Stomach (tissue), 9 donors: Measurements from ENCODE around the gene SANBR. TPM values are rescaled to one million over a fixed set of nuclear protein-coding genes. Genes with fewer than 3 reads are reported as not detected.
"Not testable (repeated sequence)": the region's sequence is repeated elsewhere in the genome, so short reads cannot be mapped to it uniquely, and the experiment has no call there.

Experiments
- DNase-seq, 2 donors: peaks; one replicate each; pipeline versions ENCODE4 v3.0.0 to v3.0.0-alpha.2; 2013 to 2019
- H3K27ac ChIP-seq, 5 donors: fragments of 200-600 bp in 4 of 5; sonication (generic) in 4 of 5; one replicate each; pipeline ENCODE4 v1.5.1; 2013 to 2019; ENCODE audit warnings: mild to moderate bottlenecking in 1 of 5, moderate library complexity in 1 of 5
- H3K27me3 ChIP-seq, 3 donors: fragments of 200-600 bp; sonication (generic); one replicate each; pipeline ENCODE4 v1.5.1; 2017 to 2019; ENCODE audit warnings: mixed run types in 1 of 3
- H3K36me3 ChIP-seq, 4 donors: fragments of 200-600 bp; sonication (generic); 1 replicate in 3 of 4; 2 replicates in 1 of 4; pipeline ENCODE4 v1.5.1; 2016 to 2019
- H3K4me1 ChIP-seq, 4 donors: fragments of 200-600 bp; sonication (generic); one replicate each; pipeline ENCODE4 v1.5.1; 2016 to 2019
- H3K4me3 ChIP-seq, 4 donors: fragments of 200-600 bp; sonication (generic) in 3 of 4; one replicate each; pipeline ENCODE4 v1.5.1; 2016 to 2019; ENCODE audit warnings: mild to moderate bottlenecking in 1 of 4
- H3K9me3 ChIP-seq, 4 donors: fragments of 200-600 bp; sonication (generic); one replicate each; pipeline ENCODE4 v1.5.1; 2016 to 2019
- CTCF ChIP-seq, 7 experiments: fragments of 450-650 bp in 4 of 7; fragments of 200-600 bp in 3 of 7; sonication (generic) in 3 of 7; IDR thresholded peaks; one replicate each; pipeline ENCODE4 v1.5.1; 2016 to 2019; ENCODE audit warnings: antibody characterized with exemption in 7 of 7, control low read depth in 2 of 7, mild to moderate bottlenecking in 1 of 7
- EP300 ChIP-seq: sonication (generic); formaldehyde crosslinking; IDR thresholded peaks from one replicate; pipeline ENCODE4 v1.6.1; 2017; ENCODE audit warnings: antibody characterized with exemption
- POLR2A ChIP-seq, 4 donors: fragments of 450-650 bp; IDR thresholded peaks; one replicate each; pipeline ENCODE4 v1.6.1; 2016; ENCODE audit warnings: antibody characterized with exemption in 4 of 4, control low read depth in 2 of 4, mild to moderate bottlenecking in 1 of 4, moderate library complexity in 1 of 4
- POLR2AphosphoS5 ChIP-seq, 3 donors: sonication (generic); formaldehyde crosslinking; IDR thresholded peaks; one replicate each; pipeline ENCODE4 v1.6.1; 2016; ENCODE audit warnings: antibody characterized with exemption in 3 of 3
- WGBS, 5 donors: extraction: QIAGEN DNeasy Blood & Tissue Kit in 3 of 5; methylation state at CpG; one replicate each; pipeline versions ENCODE4 v1.1.5 to v1.1.7; 2013 to 2018; 5-methylcytosine and 5-hydroxymethylcytosine counted together
- intact Hi-C: fragments of 100-400 bp; cut with DNase I; formaldehyde crosslinking; loops from one replicate; pipeline ENCODE4 v1.15.1; 2023; ENCODE audit warnings: low total_unique reads
- polyA plus RNA-seq, 3 donors: library from polyadenylated mRNA; stranded (reverse); fragments of 200-250 nt; gene quantifications; one replicate each; pipeline ENCODE4 v1.2.3, GENCODE V29; 2013
- total RNA-seq, 5 donors: library from RNA; depleted of rRNA; stranded (reverse); fragments of >200 nt; gene quantifications; one replicate each; pipeline versions ENCODE4 v1.1.0 to v1.2.3, GENCODE V29; 2014 to 2016
- donor health status: healthy with polysubstance abuse.
- donor health status: Bipolar disorder and iron deficiency.
- donor health status: healthy.

SANBR gene
- total and polyA plus RNA-seq, 8 donors: 1.2 to 48.7 (median 6.3) TPM

- whole genome bisulfite sequencing, 5 donors: 78 to 99% (median 95%) methylated on average over 4 of the region's 4 CpGs
- intact Hi-C loops: no loop called here
Measured at GRCh38 chr2:61023670-61024069, 42.0 kb upstream of the SANBR start.

GRCh38 chr2:61029533-61029932 lies 36.1 kb upstream of the SANBR start:
- TF ChIP-seq EP300: no peak
- TF ChIP-seq CTCF (IDR thresholded peaks at IDR 0.05): no peak
- no peak for TF ChIP-seq POLR2AphosphoS5 (IDR thresholded peaks at IDR 0.05)
- Histone ChIP-seq H3K4me1 (peaks cover 0 to 17% (median 6%) of the 10 kb centered on the region in 4 donors), H3K36me3 (peaks cover 31 to 48% (median 44%) of the 10 kb centered on the region in 4 donors), H3K27me3 (no peaks in the 10 kb centered on the region), H3K4me3 (no peak overlapping the region), H3K9me3 (no peaks in the 10 kb centered on the region), H3K27ac (no peak overlapping the region)
- intact Hi-C loops: no loop called here
- no peak for DNase-seq
- 91 to 98% (median 98%) methylated on average over 3 of the region's 3 CpGs for WGBS, 5 donors

More at GRCh38 chr2:61023670-61024069, 42.0 kb upstream of the SANBR start:
- no peaks in the 10 kb centered on the region for H3K9me3 ChIP-seq
- H3K4me3 ChIP-seq: no peak overlapping the region
- peaks cover 2 to 42% (median 31%) of the 10 kb centered on the region in 4 donors for H3K36me3 ChIP-seq
- no peaks in the 10 kb centered on the region for H3K27me3 ChIP-seq
- DNase-seq: no peak
- peaks cover 4 to 56% (median 30%) of the 10 kb centered on the region in 4 donors for H3K4me1 ChIP-seq
- no peak for TF ChIP-seq CTCF (IDR thresholded peaks at IDR 0.05)
- TF ChIP-seq EP300: no peak
- TF ChIP-seq POLR2AphosphoS5 (IDR thresholded peaks at IDR 0.05): no peak
- no peak for TF ChIP-seq POLR2A (IDR thresholded peaks at IDR 0.05)
- H3K27ac ChIP-seq: no peak overlapping the region

GRCh38 chr2:61034592-61034991 lies 31.1 kb upstream of the SANBR start:
- H3K4me1 ChIP-seq, H3K4me3 ChIP-seq, H3K27ac ChIP-seq, DNase-seq, H3K27me3 ChIP-seq, H3K9me3 ChIP-seq, intact Hi-C loops: not testable (repeated sequence)
- 89 to 97% (median 91%) methylated on average over 9 of the region's 9 CpGs for WGBS, 5 donors
- peaks cover 42 to 51% (median 49%) of the 10 kb centered on the region in 4 donors for H3K36me3 ChIP-seq

GRCh38 chr2:61036643-61037042 lies 29.0 kb upstream of the SANBR start:
- intact Hi-C loops, H3K9me3 ChIP-seq, H3K27me3 ChIP-seq, H3K4me1 ChIP-seq, H3K27ac ChIP-seq, H3K4me3 ChIP-seq, DNase-seq: not testable (repeated sequence)
- 96 to 100% (median 98%) methylated on average over 2 of the region's 2 CpGs for WGBS, 5 donors
- peaks cover 35 to 43% (median 41%) of the 10 kb centered on the region in 4 donors for H3K36me3 ChIP-seq

- no peak overlapping the region for H3K27ac ChIP-seq
- 65 to 75% (median 73%) methylated on average over 3 of the region's 3 CpGs for WGBS, 5 donors
- H3K27me3 ChIP-seq: no peaks in the 10 kb centered on the region
- DNase-seq: no peak
- intact Hi-C loops: no loop called here
- TF ChIP-seq CTCF (IDR thresholded peaks at IDR 0.05) (no peak), EP300 (no peak), POLR2AphosphoS5 (IDR thresholded peaks at IDR 0.05) (no peak), POLR2A (IDR thresholded peaks at IDR 0.05) (no peak)
- H3K4me3 ChIP-seq: no peak overlapping the region
- H3K9me3 ChIP-seq: no peaks in the 10 kb centered on the region
- H3K36me3 ChIP-seq: peaks cover 6 to 26% (median 16%) of the 10 kb centered on the region in 4 donors
- H3K4me1 ChIP-seq: peaks cover 0 to 28% (median 20%) of the 10 kb centered on the region in 4 donors
Measured at GRCh38 chr2:61042807-61043206, 22.9 kb upstream of the SANBR start.
